Ishikawa (cell line): ENCODE data around the gene CAGE1.

Experiments used
- RAD21 ChIP-seq: IDR thresholded peaks from 2 replicates; pipeline ENCODE4 v1.6.1; 2012; ENCODE audit warnings: low read depth
- TAF1 ChIP-seq: IDR thresholded peaks from 2 replicates; pipeline ENCODE4 v1.6.1; 2012; ENCODE audit warnings: low read depth, mild to moderate bottlenecking

DNA sequence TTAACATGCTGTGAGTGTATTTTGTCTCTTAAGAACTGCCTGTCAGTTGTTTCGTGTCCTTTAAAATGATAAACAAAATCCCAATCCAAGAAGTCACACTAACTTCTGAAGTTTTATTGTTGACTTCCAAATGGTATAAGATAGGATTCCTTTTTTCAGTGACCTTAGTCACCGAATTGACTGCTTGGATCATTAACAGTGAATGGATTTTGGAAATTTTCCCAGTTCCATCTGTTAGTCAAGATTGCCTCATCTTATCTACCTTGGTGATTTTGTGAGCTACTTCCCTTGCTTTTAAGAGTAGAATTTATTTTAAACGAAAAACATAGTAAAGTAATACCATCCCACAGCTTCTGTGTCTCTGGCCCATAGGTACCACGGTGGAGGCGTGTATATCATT lies 15.0 kb upstream of the CAGE1 start:
- no peak for TF ChIP-seq TAF1
- TF ChIP-seq RAD21: no peak
